OCI-LY1 (cell line): ENCODE measurements around the gene GNG5.

Experiments
- CTCF ChIP-seq: fragments of 200-600 bp; sonication (generic), shearing (Covaris generic); IDR thresholded peaks from 2 replicates; pipeline ENCODE4 v1.5.1; 2017; ENCODE audit warnings: mild to moderate bottlenecking, antibody characterized with exemption, low read length, moderate library complexity, mixed read lengths
- EZH2 ChIP-seq: fragments of 200-600 bp; sonication (generic), shearing (Covaris generic); IDR thresholded peaks from 2 replicates; pipeline ENCODE4 v1.8.0; 2017; ENCODE audit warnings: borderline replicate concordance, mixed run types, mild to moderate bottlenecking, antibody characterized with exemption, low read length, moderate library complexity, mixed read lengths

- TF ChIP-seq CTCF (no peak), EZH2 (no peak)
Measured at GRCh38 chr1:84525779-84526178, 19.4 kb upstream of the GNG5 start.
